Testis (tissue), 3 donors: ENCODE measurements around the gene PRUNE2. TPM values are rescaled to one million over a fixed set of nuclear protein-coding genes. Genes with fewer than 3 reads are reported as not detected.

Experiments used
- DNase-seq: peaks from one replicate; pipeline ENCODE4 v3.0.0-alpha.2; 2019
- H3K27ac ChIP-seq, 2 donors: fragments of 200-600 bp; sonication (generic); one replicate each; pipeline ENCODE4 v1.5.1; 2019
- H3K27me3 ChIP-seq: fragments of 200-600 bp; sonication (generic); one replicate; pipeline ENCODE4 v1.5.1; 2019
- H3K36me3 ChIP-seq: fragments of 200-600 bp; sonication (generic); one replicate; pipeline ENCODE4 v1.5.1; 2017; ENCODE audit warnings: low read depth; ENCODE audit errors: missing control alignments
- H3K4me1 ChIP-seq: fragments of 200-600 bp; sonication (generic); one replicate; pipeline ENCODE4 v1.5.1; 2019
- H3K4me3 ChIP-seq, 2 donors: fragments of 200-600 bp; sonication (generic); one replicate each; pipeline ENCODE4 v1.5.1; 2017 to 2019
- H3K9me3 ChIP-seq: fragments of 200-600 bp; sonication (generic); one replicate; pipeline ENCODE4 v1.5.1; 2017
- CTCF ChIP-seq, 3 experiments: fragments of 450-650 bp in 2 of 3; fragments of 200-600 bp in 1 of 3; sonication (generic) in 1 of 3; IDR thresholded peaks; one replicate each; pipeline ENCODE4 v1.5.1; 2016 to 2019; ENCODE audit warnings: antibody characterized with exemption in 3 of 3, mild to moderate bottlenecking in 2 of 3, moderate library complexity in 1 of 3
- POLR2A ChIP-seq: fragments of 450-650 bp; IDR thresholded peaks from one replicate; pipeline ENCODE4 v1.6.1; 2017; ENCODE audit warnings: antibody characterized with exemption, mild to moderate bottlenecking, moderate library complexity
- WGBS, 2 donors: methylation state at CpG; one replicate each; pipeline ENCODE4 v1.1.5; 2018; 5-methylcytosine and 5-hydroxymethylcytosine counted together
- intact Hi-C: fragments of 100-400 bp; cut with DNase I; formaldehyde crosslinking; loops from one replicate; pipeline ENCODE4 v1.15.1; 2023; ENCODE audit warnings: low total_unique reads
- polyA plus RNA-seq: library from polyadenylated mRNA; stranded (reverse); fragments of 350-450 nt; fragmentation: Illumina TruSeq; extraction: RNeasy Lipid Tissue Mini Kit (QIAGEN cat#74804); gene quantifications from one replicate; pipeline ENCODE4 v1.2.3, GENCODE V29; 2014; ENCODE audit warnings: low read depth, low replicate concordance; ENCODE audit not compliant: insufficient read depth
- total RNA-seq, 2 donors: library from RNA; depleted of rRNA; stranded (reverse); fragments of >200 nt; gene quantifications; one replicate each; pipeline ENCODE4 v1.2.3, GENCODE V29; 2016

PRUNE2 gene
- total and polyA plus RNA-seq, 3 donors from 2014 or later: 15.8 to 19.3 (median 17.2) TPM

GRCh38 chr9:76898786-76899185 is 7.1 kb downstream of the PRUNE2 start:
- Histone ChIP-seq H3K27me3 (no peaks in the 10 kb centered on the region), H3K4me3 (no peak overlapping the region), H3K4me1 (no peaks in the 10 kb centered on the region), H3K27ac (no peak overlapping the region), H3K9me3 (no peaks in the 10 kb centered on the region), H3K36me3 (no peaks in the 10 kb centered on the region)
- intact Hi-C loops: no loop called here
- DNase-seq: no peak
- WGBS, 2 donors: 0 to 19% methylated on average over 1 to 2 of the region's 2 CpGs
- TF ChIP-seq POLR2A: no peak
- no peak for TF ChIP-seq CTCF (IDR thresholded peaks at IDR 0.05)

GRCh38 chr9:76897804-76898525 is 7.9 kb downstream of the PRUNE2 start:
- H3K36me3 ChIP-seq: no peaks in the 10 kb centered on the region
- H3K27me3 ChIP-seq: no peaks in the 10 kb centered on the region
- H3K4me3 ChIP-seq: no peak overlapping the region
- intact Hi-C loops: no loop called here
- WGBS, 2 donors: 59 to 69% methylated on average over 6 of the region's 6 CpGs
- no peak overlapping the region for H3K27ac ChIP-seq
- no peak for DNase-seq
- H3K4me1 ChIP-seq: no peaks in the 10 kb centered on the region
- TF ChIP-seq CTCF (IDR thresholded peaks at IDR 0.05) (no peak), POLR2A (no peak)
- H3K9me3 ChIP-seq: no peaks in the 10 kb centered on the region

- intact Hi-C loops: no loop called here
- no peaks in the 10 kb centered on the region for H3K9me3 ChIP-seq
- TF ChIP-seq CTCF (IDR thresholded peaks at IDR 0.05): no peak
- TF ChIP-seq POLR2A: no peak
- no peak for DNase-seq
- 82 to 95% methylated on average over 3 of the region's 3 CpGs for WGBS, 2 donors
- no peaks in the 10 kb centered on the region for H3K27me3 ChIP-seq
- no peaks in the 10 kb centered on the region for H3K36me3 ChIP-seq
- H3K4me1 ChIP-seq: no peaks in the 10 kb centered on the region
- no peak overlapping the region for H3K27ac ChIP-seq
- H3K4me3 ChIP-seq: no peak overlapping the region
These were observed 9.9 kb downstream of the PRUNE2 start for GRCh38 chr9:76896035-76896434.

GRCh38 chr9:76895186-76895585 is 10.7 kb downstream of the PRUNE2 start:
- H3K27me3 ChIP-seq: no peaks in the 10 kb centered on the region
- WGBS, 2 donors: 75 to 85% methylated on average over 6 of the region's 6 CpGs
- no peaks in the 10 kb centered on the region for H3K36me3 ChIP-seq
- no peak overlapping the region for H3K4me3 ChIP-seq
- H3K27ac ChIP-seq: no peak overlapping the region
- TF ChIP-seq CTCF (IDR thresholded peaks at IDR 0.05) (no peak), POLR2A (no peak)
- DNase-seq: no peak
- no peaks in the 10 kb centered on the region for H3K9me3 ChIP-seq
- intact Hi-C loops: no loop called here
- no peaks in the 10 kb centered on the region for H3K4me1 ChIP-seq

- no peak for TF ChIP-seq POLR2A
- TF ChIP-seq CTCF (IDR thresholded peaks at IDR 0.05): no peak
- DNase-seq: no peak
- H3K36me3 ChIP-seq: no peaks in the 10 kb centered on the region
- no peak overlapping the region for H3K27ac ChIP-seq
- H3K27me3 ChIP-seq: no peaks in the 10 kb centered on the region
- H3K4me1 ChIP-seq: no peaks in the 10 kb centered on the region
- no peaks in the 10 kb centered on the region for H3K9me3 ChIP-seq
- intact Hi-C loops: no loop called here
- WGBS, 2 donors: 77 to 79% methylated on average over 5 of the region's 5 CpGs
- H3K4me3 ChIP-seq: no peak overlapping the region
These were observed 11.7 kb downstream of the PRUNE2 start for GRCh38 chr9:76894198-76894597.
